Right renal cortex interstitium (tissue), 3 donors: ENCODE results near the gene ATP2C2. TPM values are rescaled to one million over a fixed set of nuclear protein-coding genes. Genes with fewer than 3 reads are reported as not detected.
"Not testable (repeated sequence)": the region's sequence is repeated elsewhere in the genome, so short reads cannot be mapped to it uniquely, and the experiment has no call there.

ENCODE experiments used
- DNase-seq, 3 donors: peaks; one replicate each; pipeline ENCODE4 v3.0.0-alpha.2; 2013; ENCODE audit warnings: low read depth in 3 of 3, low spot score in 2 of 3
- polyA plus RNA-seq, 3 donors: library from polyadenylated mRNA; unstranded; fragments of 120-200 nt; gene quantifications; one replicate each; pipeline ENCODE4 v1.2.1, GENCODE V29; 2013; ENCODE audit not compliant: insufficient read length in 3 of 3

Gene ATP2C2
- polyA plus RNA-seq, 3 donors = 0.32 to 0.96 (median 0.75) TPM

- DNase-seq = no peak
Measured at GRCh38 chr16:84391151-84392030, 23.1 kb downstream of the ATP2C2 start.

GRCh38 chr16:84392031-84392360 lies 23.7 kb downstream of the ATP2C2 start:
- DNase-seq = no peak

- DNase-seq = not testable (repeated sequence)
Measured at GRCh38 chr16:84396082-84396481, 27.7 kb downstream of the ATP2C2 start.

- DNase-seq = no peak
Measured at GRCh38 chr16:84396537-84397008, 28.2 kb downstream of the ATP2C2 start.

- DNase-seq = no peak
Measured at GRCh38 chr16:84397090-84397489, 28.8 kb downstream of the ATP2C2 start.

GRCh38 chr16:84398701-84399100 lies 30.4 kb downstream of the ATP2C2 start:
- no peak for DNase-seq

- DNase-seq = not testable (repeated sequence)
Measured at GRCh38 chr16:84399912-84400311, 31.6 kb downstream of the ATP2C2 start.

- DNase-seq = not testable (repeated sequence)
Measured at GRCh38 chr16:84403435-84403834, 35.1 kb downstream of the ATP2C2 start.

GRCh38 chr16:84404324-84404723 lies 36.0 kb downstream of the ATP2C2 start:
- DNase-seq = no peak

- no peak for DNase-seq
Measured at GRCh38 chr16:84404936-84405639, 36.8 kb downstream of the ATP2C2 start.

- no peak for DNase-seq
Measured at GRCh38 chr16:84406006-84406963, 37.9 kb downstream of the ATP2C2 start.

GRCh38 chr16:84407588-84408313 lies 39.4 kb downstream of the ATP2C2 start:
- DNase-seq = no peak

- DNase-seq = no peak
Measured at GRCh38 chr16:84408314-84408690, 40.0 kb downstream of the ATP2C2 start.

- DNase-seq = no peak
Measured at GRCh38 chr16:84408856-84409255, 40.5 kb downstream of the ATP2C2 start.

GRCh38 chr16:84410361-84411138 lies 42.2 kb downstream of the ATP2C2 start:
- DNase-seq = no peak

GRCh38 chr16:84411768-84412167 lies 43.4 kb downstream of the ATP2C2 start:
- DNase-seq = no peak

- no peak for DNase-seq
Measured at GRCh38 chr16:84412262-84412661, 43.9 kb downstream of the ATP2C2 start.

GRCh38 chr16:84413244-84414004 lies 45.1 kb downstream of the ATP2C2 start:
- DNase-seq = no peak
